Lower leg skin (tissue), 4 donors: Measurements from ENCODE around the gene TMC1. TPM values are rescaled to one million over a fixed set of nuclear protein-coding genes. Genes with fewer than 3 reads are reported as not detected.

ENCODE experiments used
- DNase-seq, 2 donors: peaks; one replicate each; pipeline ENCODE4 v3.0.0-alpha.2; 2019; ENCODE audit warnings: low spot score in 2 of 2
- H3K4me3 ChIP-seq: fragments of 200-600 bp; sonication (generic); 2 replicates; pipeline ENCODE4 v1.5.1; 2017; ENCODE audit warnings: mild to moderate bottlenecking, low read depth; ENCODE audit not compliant: poor library complexity, severe bottlenecking
- POLR2A ChIP-seq, 2 donors: fragments of 450-650 bp; IDR thresholded peaks; one replicate each; pipeline ENCODE4 v1.6.1; 2016 to 2017; ENCODE audit warnings: antibody characterized with exemption in 2 of 2, mild to moderate bottlenecking in 1 of 2, moderate library complexity in 1 of 2
- WGBS, 2 donors: methylation state at CpG; one replicate each; pipeline ENCODE4 v1.1.5; 2018; 5-methylcytosine and 5-hydroxymethylcytosine counted together
- intact Hi-C: fragments of 100-400 bp; cut with DNase I; formaldehyde crosslinking; loops from one replicate; pipeline ENCODE4 v1.15.0; 2023; ENCODE audit warnings: low total_unique reads
- total RNA-seq, 4 donors: library from RNA; depleted of rRNA; stranded (reverse); fragments of >200 nt; gene quantifications; one replicate each; pipeline ENCODE4 v1.1.0, GENCODE V29; 2016
- TF ChIP-seq, protein P1 (sequence below), 3 donors: fragments of 450-650 bp; IDR thresholded peaks; one replicate each; pipeline ENCODE4 v1.5.1; 2016; ENCODE audit warnings: antibody characterized with exemption in 3 of 3, mild to moderate bottlenecking in 3 of 3, moderate library complexity in 2 of 3

Gene TMC1
- total RNA-seq, 4 donors from 2014 or later: 0.13 to 0.46 TPM; not detected in 2

- 87 to 97% methylated on average over 1 of the region's 1 CpG for WGBS, 2 donors
- H3K4me3 ChIP-seq: no peak overlapping the region
- no peak for TF ChIP-seq POLR2A (IDR thresholded peaks at IDR 0.05)
- TF ChIP-seq, protein P1, sequence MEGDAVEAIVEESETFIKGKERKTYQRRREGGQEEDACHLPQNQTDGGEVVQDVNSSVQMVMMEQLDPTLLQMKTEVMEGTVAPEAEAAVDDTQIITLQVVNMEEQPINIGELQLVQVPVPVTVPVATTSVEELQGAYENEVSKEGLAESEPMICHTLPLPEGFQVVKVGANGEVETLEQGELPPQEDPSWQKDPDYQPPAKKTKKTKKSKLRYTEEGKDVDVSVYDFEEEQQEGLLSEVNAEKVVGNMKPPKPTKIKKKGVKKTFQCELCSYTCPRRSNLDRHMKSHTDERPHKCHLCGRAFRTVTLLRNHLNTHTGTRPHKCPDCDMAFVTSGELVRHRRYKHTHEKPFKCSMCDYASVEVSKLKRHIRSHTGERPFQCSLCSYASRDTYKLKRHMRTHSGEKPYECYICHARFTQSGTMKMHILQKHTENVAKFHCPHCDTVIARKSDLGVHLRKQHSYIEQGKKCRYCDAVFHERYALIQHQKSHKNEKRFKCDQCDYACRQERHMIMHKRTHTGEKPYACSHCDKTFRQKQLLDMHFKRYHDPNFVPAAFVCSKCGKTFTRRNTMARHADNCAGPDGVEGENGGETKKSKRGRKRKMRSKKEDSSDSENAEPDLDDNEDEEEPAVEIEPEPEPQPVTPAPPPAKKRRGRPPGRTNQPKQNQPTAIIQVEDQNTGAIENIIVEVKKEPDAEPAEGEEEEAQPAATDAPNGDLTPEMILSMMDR (IDR thresholded peaks at IDR 0.05): no peak
- intact Hi-C loops: no loop called here
- DNase-seq: no peak
Measured at GRCh38 chr9:72704688-72705375, 183.4 kb downstream of the TMC1 start.

GRCh38 chr9:72718503-72718902 is 197.1 kb downstream of the TMC1 start:
- WGBS, 2 donors: 71 to 75% methylated on average over 3 of the region's 3 CpGs
- no peak for DNase-seq
- TF ChIP-seq POLR2A (IDR thresholded peaks at IDR 0.05): no peak
- TF ChIP-seq, protein P1 (IDR thresholded peaks at IDR 0.05): no peak
- H3K4me3 ChIP-seq: no peak overlapping the region
- intact Hi-C loops: no loop called here

DNA sequence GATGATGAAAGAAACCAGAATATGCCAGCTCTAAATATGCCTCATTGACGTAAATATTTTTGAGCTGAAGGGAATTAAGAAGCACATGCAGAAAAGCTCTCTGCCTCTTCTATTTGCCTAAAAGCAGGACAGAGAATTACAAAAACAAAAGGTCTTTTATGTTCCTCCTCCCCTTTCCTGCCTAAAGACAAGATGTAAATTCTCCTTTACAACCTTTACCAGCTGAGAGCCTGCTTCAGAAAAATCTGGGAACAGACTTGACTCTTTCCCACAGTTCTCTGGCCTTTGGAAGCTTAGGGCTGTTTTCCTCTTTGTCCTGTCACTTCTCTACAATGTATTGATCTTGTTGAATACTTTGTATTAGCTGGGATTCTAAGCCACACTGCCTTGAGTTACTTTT is 199.7 kb downstream of the TMC1 start:
- H3K4me3 ChIP-seq: no peak overlapping the region
- 74 to 83% methylated on average over 1 of the region's 1 CpG for WGBS, 2 donors
- TF ChIP-seq, protein P1 (IDR thresholded peaks at IDR 0.05): no peak
- TF ChIP-seq POLR2A (IDR thresholded peaks at IDR 0.05): no peak
- intact Hi-C loops: no loop called here
- DNase-seq: no peak

- intact Hi-C loops: no loop called here
- TF ChIP-seq, protein P1 (IDR thresholded peaks at IDR 0.05): no peak
- no peak for TF ChIP-seq POLR2A (IDR thresholded peaks at IDR 0.05)
- no peak overlapping the region for H3K4me3 ChIP-seq
- WGBS, 2 donors: 60 to 65% methylated on average over 2 of the region's 2 CpGs
- no peak for DNase-seq
Measured at GRCh38 chr9:72726947-72727346, 205.5 kb downstream of the TMC1 start.

- no peak overlapping the region for H3K4me3 ChIP-seq
- intact Hi-C loops: no loop called here
- TF ChIP-seq POLR2A (IDR thresholded peaks at IDR 0.05): no peak
- TF ChIP-seq, protein P1 (IDR thresholded peaks at IDR 0.05): no peak
- DNase-seq: no peak
Measured at GRCh38 chr9:72728031-72728770, 206.8 kb downstream of the TMC1 start.
